GM23338 (cell line): ENCODE results near the gene CCL7. TPM values are rescaled to one million over a fixed set of nuclear protein-coding genes. Genes with fewer than 3 reads are reported as not detected.

Experiments
- ATAC-seq: fragments of 200-7000 bp; cut with Tn5 transposase; 3 replicates; pipeline ENCODE4 v1.9.1; 2020
- DNase-seq: peaks from one replicate; pipeline ENCODE4 v3.0.0-alpha.2; 2015; ENCODE audit warnings: low spot score
- H2AFZ ChIP-seq: fragments of 200-600 bp; sonication (generic); 2 replicates; pipeline ENCODE4 v1.8.0; 2016; ENCODE audit warnings: antibody characterized with exemption, mild to moderate bottlenecking, moderate library complexity
- H3F3A ChIP-seq: fragments of 200-600 bp; sonication (generic); replicated peaks from 2 replicates; pipeline ENCODE4 v1.8.0; 2017; ENCODE audit warnings: antibody characterized with exemption, mixed run types, low read depth
- H3K27ac ChIP-seq: fragments of 200-600 bp; sonication (generic); 2 replicates; pipeline ENCODE4 v1.6.1; 2016; ENCODE audit warnings: low read depth
- H3K27me3 ChIP-seq: fragments of 200-600 bp; sonication (generic); 2 replicates; pipeline ENCODE4 v1.8.0; 2016; ENCODE audit warnings: mild to moderate bottlenecking, mixed run types, moderate library complexity; ENCODE audit not compliant: insufficient read depth
- H3K36me3 ChIP-seq: fragments of 200-600 bp; sonication (generic); 2 replicates; pipeline ENCODE4 v1.8.0; 2016; ENCODE audit warnings: mild to moderate bottlenecking; ENCODE audit not compliant: insufficient read depth
- H3K4me1 ChIP-seq: fragments of 200-600 bp; sonication (generic); 2 replicates; pipeline ENCODE4 v1.8.0; 2016; ENCODE audit warnings: mild to moderate bottlenecking, moderate library complexity; ENCODE audit not compliant: insufficient read depth
- H3K4me2 ChIP-seq: fragments of 200-600 bp; sonication (generic); 2 replicates; pipeline ENCODE4 v1.7.1; 2017; ENCODE audit warnings: mixed run types
- H3K4me3 ChIP-seq: fragments of 200-600 bp; sonication (generic); 2 replicates; pipeline ENCODE4 v1.6.1; 2016; ENCODE audit warnings: mixed run types
- H3K79me2 ChIP-seq: fragments of 200-600 bp; sonication (generic); replicated peaks from 2 replicates; pipeline ENCODE4 v1.8.0; 2017; ENCODE audit warnings: mild to moderate bottlenecking; ENCODE audit not compliant: insufficient read depth
- H3K9me2 ChIP-seq: fragments of 200-600 bp; sonication (generic); 2 replicates; pipeline ENCODE4 v1.8.0; 2017; ENCODE audit not compliant: insufficient read depth
- H4K20me1 ChIP-seq: fragments of 200-600 bp; sonication (generic); replicated peaks from 2 replicates; pipeline ENCODE4 v1.8.0; 2017; ENCODE audit warnings: mild to moderate bottlenecking; ENCODE audit not compliant: insufficient read depth
- H3K27ac Mint-ChIP-seq: 2 replicates; pipeline ENCODE4 v1.8.0; 2020; ENCODE audit warnings: inconsistent platforms, mild to moderate bottlenecking, moderate library complexity, mixed read lengths
- H3K27me3 Mint-ChIP-seq: 3 replicates; pipeline ENCODE4 v1.8.0; 2022; ENCODE audit warnings: low read depth, mild to moderate bottlenecking, moderate library complexity, mixed read lengths, inconsistent platforms; ENCODE audit not compliant: insufficient read depth, poor library complexity
- H3K36me3 Mint-ChIP-seq: 3 replicates; pipeline ENCODE4 v1.8.0; 2021; ENCODE audit warnings: low read depth, mild to moderate bottlenecking, inconsistent platforms, moderate library complexity, mixed read lengths
- H3K4me1 Mint-ChIP-seq: 3 replicates; pipeline ENCODE4 v1.8.0; 2020; ENCODE audit warnings: mild to moderate bottlenecking, inconsistent platforms, mixed read lengths
- H3K4me3 Mint-ChIP-seq: 3 replicates; pipeline ENCODE4 v1.8.0; 2021; ENCODE audit warnings: moderate library complexity, mild to moderate bottlenecking, inconsistent platforms, mixed read lengths
- H3K9me3 Mint-ChIP-seq: 3 replicates; pipeline ENCODE4 v1.8.0; 2020; ENCODE audit warnings: moderate library complexity, mild to moderate bottlenecking, inconsistent platforms, mixed read lengths
- CREB1 ChIP-seq: fragments of 250-450 bp; sonication (Bioruptor Pico); IDR thresholded peaks from 2 replicates; pipeline ENCODE4 v1.5.0; 2020; ENCODE audit warnings: low read depth, mild to moderate bottlenecking, moderate library complexity
- EZH2phosphoT487 ChIP-seq: fragments of 200-600 bp; sonication (generic); IDR thresholded peaks from one replicate; pipeline ENCODE4 v1.8.1; 2018; ENCODE audit warnings: antibody characterized with exemption; ENCODE audit not compliant: unreplicated experiment
- NANOG ChIP-seq: IDR thresholded peaks from 2 replicates; pipeline ENCODE4 v1.6.1; 2016; ENCODE audit warnings: antibody characterized with exemption, borderline replicate concordance
- POLR2AphosphoS5 ChIP-seq: IDR thresholded peaks from 2 replicates; pipeline ENCODE4 v1.6.1; 2016; ENCODE audit warnings: antibody characterized with exemption, low read depth
- ZNF462 ChIP-seq: fragments of 250-450 bp; sonication (Bioruptor Pico); IDR thresholded peaks from 2 replicates; pipeline ENCODE4 v1.5.0; 2020; ENCODE audit warnings: mild to moderate bottlenecking, moderate library complexity
- polyA plus RNA-seq: library from polyadenylated mRNA; unstranded; fragments of >200 nt; fragmentation: Nextera tagmentation; extraction: Ambion mirVana; gene quantifications from 2 replicates; pipeline ENCODE4 v1.2.1, GENCODE V29; 2016
- total RNA-seq: library from RNA; depleted of rRNA; stranded (reverse); fragments of >200 nt; shearing (Covaris generic); gene quantifications from 2 replicates; pipeline ENCODE4 v1.2.3, GENCODE V29; 2014
- TF ChIP-seq, protein P1 (sequence below): IDR thresholded peaks from one replicate; pipeline ENCODE4 v1.6.1; 2018; ENCODE audit warnings: antibody characterized with exemption; ENCODE audit not compliant: unreplicated experiment

The CCL7 gene
- total and polyA plus RNA-seq, 2 experiments from 2014 or later, result not detected

- TF ChIP-seq CREB1 (CRISPR knock-in tag) (no peak), POLR2AphosphoS5 (no peak)
Measured at GRCh38 chr17:34311291-34311690, 41.3 kb downstream of the CCL7 start (continued).

DNA sequence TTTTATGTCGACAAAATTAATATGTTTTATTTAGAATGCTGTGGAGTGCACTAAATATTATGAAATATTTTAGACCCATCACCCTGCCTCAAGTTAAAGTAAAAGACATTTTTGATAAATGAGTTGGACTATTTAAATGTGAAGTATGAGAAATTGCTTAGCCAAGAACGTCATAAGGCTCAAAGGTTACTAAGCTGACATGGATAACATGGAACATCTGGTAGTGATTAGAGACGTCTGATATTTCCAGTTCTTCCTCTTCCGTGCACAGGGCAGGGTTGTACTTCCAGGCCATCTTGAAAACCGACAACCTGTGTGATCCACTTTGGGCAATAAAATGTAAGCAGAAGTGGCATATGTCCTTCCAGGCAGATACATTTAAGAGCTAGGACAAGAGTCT is 42.1 kb downstream of the CCL7 start:
- Histone ChIP-seq H3K4me3 (no peak overlapping the region), H3K79me2 (no peaks in the 10 kb centered on the region), H3K27me3 (no peaks in the 10 kb centered on the region), H2AFZ (no peak overlapping the region), H3K36me3 (no peaks in the 10 kb centered on the region), H3K4me2 (no peak overlapping the region), H3K4me1 (no peaks in the 10 kb centered on the region), H3F3A (no peaks in the 10 kb centered on the region), H3K9me2 (no peaks in the 10 kb centered on the region), H4K20me1 (no peaks in the 10 kb centered on the region), H3K27ac (no peak overlapping the region)
- no peaks in the 10 kb centered on the region for H3K27me3 Mint-ChIP-seq
- no peak for ATAC-seq
- no peaks in the 10 kb centered on the region for H3K9me3 Mint-ChIP-seq
- H3K4me1 Mint-ChIP-seq, result no peaks in the 10 kb centered on the region
- no peaks in the 10 kb centered on the region for H3K36me3 Mint-ChIP-seq
- TF ChIP-seq ZNF462 (CRISPR knock-in tag) (no peak), POLR2AphosphoS5 (no peak), NANOG (no peak), EZH2phosphoT487 (no peak)
- TF ChIP-seq, protein P1, sequence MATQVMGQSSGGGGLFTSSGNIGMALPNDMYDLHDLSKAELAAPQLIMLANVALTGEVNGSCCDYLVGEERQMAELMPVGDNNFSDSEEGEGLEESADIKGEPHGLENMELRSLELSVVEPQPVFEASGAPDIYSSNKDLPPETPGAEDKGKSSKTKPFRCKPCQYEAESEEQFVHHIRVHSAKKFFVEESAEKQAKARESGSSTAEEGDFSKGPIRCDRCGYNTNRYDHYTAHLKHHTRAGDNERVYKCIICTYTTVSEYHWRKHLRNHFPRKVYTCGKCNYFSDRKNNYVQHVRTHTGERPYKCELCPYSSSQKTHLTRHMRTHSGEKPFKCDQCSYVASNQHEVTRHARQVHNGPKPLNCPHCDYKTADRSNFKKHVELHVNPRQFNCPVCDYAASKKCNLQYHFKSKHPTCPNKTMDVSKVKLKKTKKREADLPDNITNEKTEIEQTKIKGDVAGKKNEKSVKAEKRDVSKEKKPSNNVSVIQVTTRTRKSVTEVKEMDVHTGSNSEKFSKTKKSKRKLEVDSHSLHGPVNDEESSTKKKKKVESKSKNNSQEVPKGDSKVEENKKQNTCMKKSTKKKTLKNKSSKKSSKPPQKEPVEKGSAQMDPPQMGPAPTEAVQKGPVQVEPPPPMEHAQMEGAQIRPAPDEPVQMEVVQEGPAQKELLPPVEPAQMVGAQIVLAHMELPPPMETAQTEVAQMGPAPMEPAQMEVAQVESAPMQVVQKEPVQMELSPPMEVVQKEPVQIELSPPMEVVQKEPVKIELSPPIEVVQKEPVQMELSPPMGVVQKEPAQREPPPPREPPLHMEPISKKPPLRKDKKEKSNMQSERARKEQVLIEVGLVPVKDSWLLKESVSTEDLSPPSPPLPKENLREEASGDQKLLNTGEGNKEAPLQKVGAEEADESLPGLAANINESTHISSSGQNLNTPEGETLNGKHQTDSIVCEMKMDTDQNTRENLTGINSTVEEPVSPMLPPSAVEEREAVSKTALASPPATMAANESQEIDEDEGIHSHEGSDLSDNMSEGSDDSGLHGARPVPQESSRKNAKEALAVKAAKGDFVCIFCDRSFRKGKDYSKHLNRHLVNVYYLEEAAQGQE, result no peak
- no peak for DNase-seq
- H3K27ac Mint-ChIP-seq, result no peak overlapping the region
- no peak overlapping the region for H3K4me3 Mint-ChIP-seq
